GM12878 (cell line): ENCODE results near the gene SPATA3. TPM values are rescaled to one million over a fixed set of nuclear protein-coding genes. Genes with fewer than 3 reads are reported as not detected.

ENCODE experiments used
- BRCA1 ChIP-seq: IDR thresholded peaks from 2 replicates; pipeline ENCODE4 v1.6.1; 2011; ENCODE audit warnings: low read depth, low read length, improper control_type of control experiment
- DPF2 ChIP-seq: fragments of 450-650 bp; IDR thresholded peaks from 2 replicates; pipeline ENCODE4 v1.6.1; 2017; ENCODE audit warnings: mild to moderate bottlenecking
- EED ChIP-seq: sonication (generic); IDR thresholded peaks from 2 replicates; pipeline ENCODE4 v1.6.1; 2016; ENCODE audit warnings: antibody characterized with exemption, low read depth
- HCFC1 ChIP-seq: fragments of 150-350 bp; IDR thresholded peaks from 2 replicates; pipeline ENCODE4 v1.6.1; 2014; ENCODE audit warnings: low read length
- HSF1 ChIP-seq: fragments of 150-350 bp; IDR thresholded peaks from 2 replicates; pipeline ENCODE4 v1.6.1; 2014; ENCODE audit warnings: mild to moderate bottlenecking, low read depth, low read length
- IKZF1 ChIP-seq: fragments of 450-650 bp; conservative IDR thresholded peaks from 2 replicates; pipeline ENCODE4 v1.6.1; 2017; ENCODE audit warnings: antibody characterized with exemption, mild to moderate bottlenecking
- IRF5 ChIP-seq: fragments of 450-650 bp; IDR thresholded peaks from 2 replicates; pipeline ENCODE4 v1.6.1; 2017; ENCODE audit warnings: borderline replicate concordance
- LARP7 ChIP-seq: fragments of 450-650 bp; IDR thresholded peaks from 2 replicates; pipeline ENCODE4 v1.6.1; 2017; ENCODE audit warnings: mild to moderate bottlenecking
- MEF2B ChIP-seq: fragments of 450-650 bp; IDR thresholded peaks from 2 replicates; pipeline ENCODE4 v1.6.1; 2018; ENCODE audit warnings: mild to moderate bottlenecking, moderate library complexity; ENCODE audit not compliant: partially characterized antibody, poor library complexity, severe bottlenecking
- MTA3 ChIP-seq: IDR thresholded peaks from 2 replicates; pipeline ENCODE4 v1.6.1; 2012; ENCODE audit warnings: low read length, inconsistent platforms, borderline replicate concordance
- NR2F1 ChIP-seq: fragments of 450-650 bp; conservative IDR thresholded peaks from 2 replicates; pipeline ENCODE4 v1.6.1; 2017; ENCODE audit warnings: mild to moderate bottlenecking
- PAX5 ChIP-seq: IDR thresholded peaks from 2 replicates; pipeline ENCODE4 v1.6.1; 2011; ENCODE audit warnings: low read depth, low read length, borderline replicate concordance
- SMARCA5 ChIP-seq: fragments of 450-650 bp; IDR thresholded peaks from 2 replicates; pipeline ENCODE4 v1.6.1; 2017; ENCODE audit warnings: mild to moderate bottlenecking
- SRF ChIP-seq, 2 experiments: IDR thresholded peaks; 2 replicates each; pipeline ENCODE4 v1.6.1; 2011; ENCODE audit warnings: low read depth in 2 of 2, low read length in 2 of 2, mild to moderate bottlenecking in 1 of 2, moderate library complexity in 1 of 2
- TBL1XR1 ChIP-seq: IDR thresholded peaks from 2 replicates; pipeline ENCODE4 v1.6.1; 2012; ENCODE audit warnings: low read depth, low read length, improper control_type of control experiment
- ZBED1 ChIP-seq: IDR thresholded peaks from 2 replicates; pipeline ENCODE4 v1.6.1; 2016; ENCODE audit warnings: borderline replicate concordance
- ZNF687 ChIP-seq: fragments of 450-650 bp; IDR thresholded peaks from 2 replicates; pipeline ENCODE4 v1.6.1; 2017; ENCODE audit warnings: mild to moderate bottlenecking, moderate library complexity
- ZSCAN29 ChIP-seq: fragments of 450-650 bp; IDR thresholded peaks from 2 replicates; pipeline ENCODE4 v1.6.1; 2017; ENCODE audit warnings: mild to moderate bottlenecking, moderate library complexity
- polyA plus RNA-seq, 11 experiments: library from polyadenylated mRNA; depleted of rRNA in 4 of 11; unstranded in 6 of 11; stranded (reverse) in 5 of 11; fragments of >200 nt; fragmentation: Nextera tagmentation in 4 of 11; fragmentation: Illumina TruSeq in 1 of 11; extraction: Ambion mirVana in 4 of 11; extraction: Trizol in 1 of 11; gene quantifications; 1 replicate in 1 of 11; 2 replicates in 10 of 11; pipeline versions ENCODE4 v1.2.1 to v1.2.3, GENCODE V29; 2011 to 2016; ENCODE audit warnings: inconsistent platforms in 2 of 11, missing spikeins in 2 of 11, low read depth in 1 of 11
- total RNA-seq, 4 experiments: library from RNA; depleted of rRNA in 3 of 4; stranded (reverse); fragments of >200 nt in 3 of 4; fragmentation: Illumina TruSeq in 1 of 4; extraction: Trizol in 1 of 4; gene quantifications; 2 replicates each; pipeline versions ENCODE4 v1.2.1 to v1.2.3, GENCODE V29; 2013 to 2021
- TF ChIP-seq, protein P1 (sequence below): fragments of 450-650 bp; IDR thresholded peaks from 2 replicates; pipeline ENCODE4 v1.6.1; 2017; ENCODE audit warnings: low read depth, mild to moderate bottlenecking, moderate library complexity
- TF ChIP-seq, protein P2 (sequence below), 3 experiments: IDR thresholded peaks in 2 of 3; conservative IDR thresholded peaks in 1 of 3; 2 replicates each; pipeline ENCODE4 v1.5.1; 2011; ENCODE audit warnings: low read depth in 3 of 3, low read length in 3 of 3, mild to moderate bottlenecking in 3 of 3, control low read depth in 2 of 3, moderate library complexity in 2 of 3, inconsistent platforms in 1 of 3, mixed read lengths in 1 of 3; ENCODE audit not compliant: control insufficient read depth in 2 of 3, insufficient read depth in 1 of 3; ENCODE audit errors: extremely low read depth in 1 of 3

SPATA3 gene
- total and polyA plus RNA-seq, 10 of the 15 experiments (the other 5 are each of a cell fraction or from before 2014, with no cell fraction given): not detected

GRCh38 chr2:230985519-230986231 lies 10.2 kb upstream of the SPATA3 start (continued):
- TF ChIP-seq, protein P1, sequence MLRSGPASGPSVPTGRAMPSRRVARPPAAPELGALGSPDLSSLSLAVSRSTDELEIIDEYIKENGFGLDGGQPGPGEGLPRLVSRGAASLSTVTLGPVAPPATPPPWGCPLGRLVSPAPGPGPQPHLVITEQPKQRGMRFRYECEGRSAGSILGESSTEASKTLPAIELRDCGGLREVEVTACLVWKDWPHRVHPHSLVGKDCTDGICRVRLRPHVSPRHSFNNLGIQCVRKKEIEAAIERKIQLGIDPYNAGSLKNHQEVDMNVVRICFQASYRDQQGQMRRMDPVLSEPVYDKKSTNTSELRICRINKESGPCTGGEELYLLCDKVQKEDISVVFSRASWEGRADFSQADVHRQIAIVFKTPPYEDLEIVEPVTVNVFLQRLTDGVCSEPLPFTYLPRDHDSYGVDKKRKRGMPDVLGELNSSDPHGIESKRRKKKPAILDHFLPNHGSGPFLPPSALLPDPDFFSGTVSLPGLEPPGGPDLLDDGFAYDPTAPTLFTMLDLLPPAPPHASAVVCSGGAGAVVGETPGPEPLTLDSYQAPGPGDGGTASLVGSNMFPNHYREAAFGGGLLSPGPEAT: 0 out of 2 replicates have a peak, but pooled peaks have one; percentile 14
- TF ChIP-seq, protein P2, sequence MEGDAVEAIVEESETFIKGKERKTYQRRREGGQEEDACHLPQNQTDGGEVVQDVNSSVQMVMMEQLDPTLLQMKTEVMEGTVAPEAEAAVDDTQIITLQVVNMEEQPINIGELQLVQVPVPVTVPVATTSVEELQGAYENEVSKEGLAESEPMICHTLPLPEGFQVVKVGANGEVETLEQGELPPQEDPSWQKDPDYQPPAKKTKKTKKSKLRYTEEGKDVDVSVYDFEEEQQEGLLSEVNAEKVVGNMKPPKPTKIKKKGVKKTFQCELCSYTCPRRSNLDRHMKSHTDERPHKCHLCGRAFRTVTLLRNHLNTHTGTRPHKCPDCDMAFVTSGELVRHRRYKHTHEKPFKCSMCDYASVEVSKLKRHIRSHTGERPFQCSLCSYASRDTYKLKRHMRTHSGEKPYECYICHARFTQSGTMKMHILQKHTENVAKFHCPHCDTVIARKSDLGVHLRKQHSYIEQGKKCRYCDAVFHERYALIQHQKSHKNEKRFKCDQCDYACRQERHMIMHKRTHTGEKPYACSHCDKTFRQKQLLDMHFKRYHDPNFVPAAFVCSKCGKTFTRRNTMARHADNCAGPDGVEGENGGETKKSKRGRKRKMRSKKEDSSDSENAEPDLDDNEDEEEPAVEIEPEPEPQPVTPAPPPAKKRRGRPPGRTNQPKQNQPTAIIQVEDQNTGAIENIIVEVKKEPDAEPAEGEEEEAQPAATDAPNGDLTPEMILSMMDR (IDR thresholded peaks at IDR 0.05 in 2 of 3, conservative IDR thresholded peaks at IDR 0.05 in 1 of 3; ENCODE audit: control insufficient read depth in 2 of 3, extremely low read depth in 1 of 3, insufficient read depth in 1 of 3, low read depth in 3 of 3, low read length in 3 of 3): peak in 1 of 3 experiments; percentile 46; a peak in 2 of 6 replicates
- TF ChIP-seq LARP7 (peak; percentile 52; the same call in 1 of the 2 replicates), ZNF687 (peak; percentile 77), IKZF1 (peak; percentile 47), SRF (IDR thresholded peaks at IDR 0.05; ENCODE audit: low read depth in 2 of 2, low read length in 2 of 2) (no peak), IRF5 (no peak), MTA3 (no peak), HCFC1 (no peak), ZBED1 (no peak), TBL1XR1 (0 out of 2 replicates have a peak, but pooled peaks have one; percentile 7), NR2F1 (0 out of 2 replicates have a peak, but pooled peaks have one; percentile 38), MEF2B (peak; percentile 12), ZSCAN29 (no peak), SMARCA5 (no peak), HSF1 (no peak), PAX5 (0 out of 2 replicates have a peak, but pooled peaks have one; percentile 16), BRCA1 (no peak), EED (peak; percentile 86), DPF2 (0 out of 2 replicates have a peak, but pooled peaks have one; percentile 20)
